ENCODE data around the gene SOX4. TPM values are rescaled to one million over a fixed set of nuclear protein-coding genes. Genes with fewer than 3 reads are reported as not detected.

SOX4 gene
- total and polyA plus RNA-seq, 2 donors from 2014 or later, result 5.5 to 36.5 TPM

DNA sequence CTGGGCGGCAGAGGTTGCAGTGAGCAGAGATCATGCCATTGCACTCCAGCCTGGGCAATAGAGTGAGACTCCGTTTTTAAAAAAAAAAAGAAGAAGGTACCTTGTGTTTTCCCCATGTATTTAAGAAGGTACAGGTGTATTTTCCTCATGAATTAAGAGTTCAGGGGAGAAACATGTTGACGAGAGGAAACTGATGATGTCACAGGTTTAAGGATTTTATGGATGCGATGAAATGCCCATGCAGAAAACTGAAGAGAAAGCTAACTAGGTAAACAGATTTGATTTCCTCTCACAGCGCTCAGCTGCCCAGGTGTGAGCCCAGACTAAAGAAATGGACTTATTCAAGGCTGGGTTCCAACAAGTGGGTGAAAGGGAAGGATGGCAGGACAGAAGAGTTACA is 38.4 kb upstream of the SOX4 start:
- no peaks in the 10 kb centered on the region for H3K4me1 ChIP-seq (ENCODE audit: control insufficient read depth in 2 of 3, insufficient read depth in 2 of 3, low read depth in 1 of 3, low read length in 3 of 3)
- no peak overlapping the region for H3K27ac ChIP-seq (ENCODE audit: low read depth in 2 of 2, low read length in 2 of 2)
- intact Hi-C loops (cut with DNase I), result no loop called here
- no peaks in the 10 kb centered on the region for H3K36me3 ChIP-seq (ENCODE audit: control insufficient read depth in 2 of 3, insufficient read depth in 3 of 3, low read length in 3 of 3)
- TF ChIP-seq, protein P1, sequence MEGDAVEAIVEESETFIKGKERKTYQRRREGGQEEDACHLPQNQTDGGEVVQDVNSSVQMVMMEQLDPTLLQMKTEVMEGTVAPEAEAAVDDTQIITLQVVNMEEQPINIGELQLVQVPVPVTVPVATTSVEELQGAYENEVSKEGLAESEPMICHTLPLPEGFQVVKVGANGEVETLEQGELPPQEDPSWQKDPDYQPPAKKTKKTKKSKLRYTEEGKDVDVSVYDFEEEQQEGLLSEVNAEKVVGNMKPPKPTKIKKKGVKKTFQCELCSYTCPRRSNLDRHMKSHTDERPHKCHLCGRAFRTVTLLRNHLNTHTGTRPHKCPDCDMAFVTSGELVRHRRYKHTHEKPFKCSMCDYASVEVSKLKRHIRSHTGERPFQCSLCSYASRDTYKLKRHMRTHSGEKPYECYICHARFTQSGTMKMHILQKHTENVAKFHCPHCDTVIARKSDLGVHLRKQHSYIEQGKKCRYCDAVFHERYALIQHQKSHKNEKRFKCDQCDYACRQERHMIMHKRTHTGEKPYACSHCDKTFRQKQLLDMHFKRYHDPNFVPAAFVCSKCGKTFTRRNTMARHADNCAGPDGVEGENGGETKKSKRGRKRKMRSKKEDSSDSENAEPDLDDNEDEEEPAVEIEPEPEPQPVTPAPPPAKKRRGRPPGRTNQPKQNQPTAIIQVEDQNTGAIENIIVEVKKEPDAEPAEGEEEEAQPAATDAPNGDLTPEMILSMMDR (IDR thresholded peaks at IDR 0.05; ENCODE audit: borderline replicate concordance, extremely low read depth, insufficient read depth), result no peak
- no peaks in the 10 kb centered on the region for H3K27me3 ChIP-seq (ENCODE audit: control insufficient read depth, insufficient read depth, low read length)
- no peak for FAIRE-seq
- H3K9ac ChIP-seq (ENCODE audit: low read length in 3 of 3), result no peak overlapping the region
- H3K9me3 ChIP-seq (ENCODE audit: control insufficient read depth in 2 of 3, insufficient read depth in 1 of 3, low read length in 3 of 3), result no peaks in the 10 kb centered on the region
- no peak for DNase-seq
- H3K4me3 ChIP-seq (ENCODE audit: low read length in 3 of 3), result no peak overlapping the region

DNA sequence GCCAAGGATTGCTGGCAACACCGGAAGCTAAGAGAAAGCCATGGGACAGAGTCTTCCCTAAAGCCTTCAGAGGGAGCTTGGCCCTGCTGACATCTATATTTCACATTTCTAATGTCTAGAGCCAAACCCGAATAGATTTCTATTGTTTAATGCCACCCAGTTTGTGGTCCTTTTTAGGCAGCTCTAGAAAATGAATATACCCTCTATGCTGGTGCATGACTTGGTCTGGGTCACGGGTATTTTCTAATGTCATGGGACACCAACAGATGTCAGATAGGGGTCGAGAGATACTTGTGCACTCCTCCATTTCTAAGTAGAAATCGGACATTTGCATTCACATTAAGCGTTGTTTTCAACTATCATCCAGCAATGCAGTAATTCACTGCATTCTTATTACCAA is 37.0 kb upstream of the SOX4 start:
- Histone ChIP-seq H3K27ac (ENCODE audit: low read depth in 2 of 2, low read length in 2 of 2) (no peak overlapping the region), H3K36me3 (ENCODE audit: control insufficient read depth in 2 of 3, insufficient read depth in 3 of 3, low read length in 3 of 3) (no peaks in the 10 kb centered on the region), H3K9ac (ENCODE audit: low read length in 3 of 3) (no peak overlapping the region), H3K27me3 (ENCODE audit: control insufficient read depth, insufficient read depth, low read length) (no peaks in the 10 kb centered on the region), H3K4me1 (ENCODE audit: control insufficient read depth in 2 of 3, insufficient read depth in 2 of 3, low read depth in 1 of 3, low read length in 3 of 3) (no peaks in the 10 kb centered on the region), H3K9me3 (ENCODE audit: control insufficient read depth in 2 of 3, insufficient read depth in 1 of 3, low read length in 3 of 3) (no peaks in the 10 kb centered on the region), H3K4me3 (ENCODE audit: low read length in 3 of 3) (no peak overlapping the region)
- DNase-seq (no peak), FAIRE-seq (no peak)
- TF ChIP-seq, protein P1 (IDR thresholded peaks at IDR 0.05; ENCODE audit: borderline replicate concordance, extremely low read depth, insufficient read depth), result no peak
- intact Hi-C loops (cut with DNase I), result no loop called here

DNA sequence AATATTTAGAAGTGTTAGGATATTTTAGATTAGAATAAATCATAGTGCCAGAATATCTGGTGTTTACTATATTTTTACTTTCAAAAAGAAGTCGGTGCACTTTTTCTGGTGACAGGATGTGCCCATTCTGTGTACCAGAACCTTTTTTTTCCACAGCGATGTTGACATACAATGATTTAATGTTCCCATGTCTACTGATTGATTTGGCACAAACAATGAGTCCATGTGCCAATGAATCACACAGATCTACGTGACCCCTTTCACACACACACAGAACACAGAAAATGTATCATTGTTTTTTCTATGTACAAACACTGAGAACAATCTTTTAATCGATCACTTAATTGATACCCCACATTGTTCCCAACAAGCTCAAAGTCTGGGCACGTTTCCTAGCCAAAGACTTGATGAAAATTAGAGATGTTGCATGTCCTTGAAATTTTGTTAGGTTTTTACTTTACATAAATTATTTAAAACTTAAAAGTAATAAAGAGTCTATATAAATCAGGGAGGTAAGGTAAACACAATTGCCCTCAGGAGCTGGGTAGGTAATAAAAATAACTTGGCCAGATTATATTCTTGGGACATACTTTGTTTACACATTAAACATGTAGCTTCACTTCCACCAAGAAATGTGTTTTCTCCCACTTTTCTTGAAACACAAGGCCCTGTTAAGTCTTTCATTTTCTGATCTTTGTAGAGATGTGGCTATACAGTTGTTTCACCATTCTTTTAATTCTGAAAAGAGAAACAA is 36.4 kb upstream of the SOX4 start:
- DNase-seq, result no peak
- H3K4me3 ChIP-seq (ENCODE audit: low read length in 3 of 3), result no peak overlapping the region
- intact Hi-C loops (cut with DNase I), result no loop called here
- no peaks in the 10 kb centered on the region for H3K4me1 ChIP-seq (ENCODE audit: control insufficient read depth in 2 of 3, insufficient read depth in 2 of 3, low read depth in 1 of 3, low read length in 3 of 3)
- H3K27ac ChIP-seq (ENCODE audit: low read depth in 2 of 2, low read length in 2 of 2), result no peak overlapping the region
- FAIRE-seq, result no peak
- TF ChIP-seq, protein P1 (IDR thresholded peaks at IDR 0.05; ENCODE audit: borderline replicate concordance, extremely low read depth, insufficient read depth), result no peak
- no peak overlapping the region for H3K9ac ChIP-seq (ENCODE audit: low read length in 3 of 3)
- no peaks in the 10 kb centered on the region for H3K27me3 ChIP-seq (ENCODE audit: control insufficient read depth, insufficient read depth, low read length)
- no peaks in the 10 kb centered on the region for H3K9me3 ChIP-seq (ENCODE audit: control insufficient read depth in 2 of 3, insufficient read depth in 1 of 3, low read length in 3 of 3)
- H3K36me3 ChIP-seq (ENCODE audit: control insufficient read depth in 2 of 3, insufficient read depth in 3 of 3, low read length in 3 of 3), result no peaks in the 10 kb centered on the region

DNA sequence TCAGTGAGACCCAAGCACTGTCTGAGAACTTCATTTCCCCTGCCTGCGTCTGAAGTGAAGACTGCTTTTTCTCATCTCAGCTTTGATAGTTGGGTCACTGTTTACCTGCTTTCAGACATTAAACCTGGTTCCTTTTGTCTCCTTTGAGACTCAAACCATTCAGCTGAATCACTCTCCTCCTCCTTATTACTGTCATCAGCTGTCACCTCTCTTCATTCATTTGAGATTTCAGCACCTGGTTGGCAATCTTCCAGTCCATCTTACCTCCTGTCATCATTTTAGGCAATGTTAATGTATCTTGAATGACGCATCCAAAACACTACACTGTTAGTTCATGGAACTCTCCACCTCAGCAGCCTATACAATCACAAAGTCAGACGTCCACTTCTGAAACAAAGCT is 34.3 kb upstream of the SOX4 start:
- FAIRE-seq (no peak), DNase-seq (no peak)
- no peaks in the 10 kb centered on the region for H3K4me1 ChIP-seq (ENCODE audit: control insufficient read depth in 2 of 3, insufficient read depth in 2 of 3, low read depth in 1 of 3, low read length in 3 of 3)
- H3K4me3 ChIP-seq (ENCODE audit: low read length in 3 of 3), result no peak overlapping the region
- H3K9ac ChIP-seq (ENCODE audit: low read length in 3 of 3), result no peak overlapping the region
- no peaks in the 10 kb centered on the region for H3K9me3 ChIP-seq (ENCODE audit: control insufficient read depth in 2 of 3, insufficient read depth in 1 of 3, low read length in 3 of 3)
- intact Hi-C loops (cut with DNase I), result no loop called here
- no peaks in the 10 kb centered on the region for H3K36me3 ChIP-seq (ENCODE audit: control insufficient read depth in 2 of 3, insufficient read depth in 3 of 3, low read length in 3 of 3)
- TF ChIP-seq, protein P1 (IDR thresholded peaks at IDR 0.05; ENCODE audit: borderline replicate concordance, extremely low read depth, insufficient read depth), result no peak
- H3K27me3 ChIP-seq (ENCODE audit: control insufficient read depth, insufficient read depth, low read length), result no peaks in the 10 kb centered on the region
- H3K27ac ChIP-seq (ENCODE audit: low read depth in 2 of 2, low read length in 2 of 2), result no peak overlapping the region
